ENCODE data around the gene OLFM3.

OLFM3 gene

DNA sequence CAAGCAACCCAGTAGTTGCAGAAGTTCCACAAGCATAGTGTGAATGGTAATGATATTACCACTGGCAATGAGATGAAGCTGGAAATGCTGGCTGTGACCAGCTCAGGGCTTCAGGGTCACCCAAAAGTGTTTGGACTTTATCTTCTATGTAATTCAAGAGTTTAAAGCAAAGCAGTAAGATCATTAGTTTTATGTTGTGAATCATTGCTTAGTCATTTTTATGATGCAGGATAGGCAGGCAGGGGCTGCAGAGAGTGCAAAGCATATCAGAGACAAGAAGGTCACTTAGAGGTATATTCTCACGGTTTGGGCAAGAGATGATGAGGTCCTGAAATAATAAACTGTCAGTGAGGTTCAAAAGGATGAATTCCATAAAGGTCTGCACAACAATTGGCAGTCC, 147.4 kb downstream of the OLFM3 start:
- Histone ChIP-seq H3K9me3 (ENCODE audit: control insufficient read depth, insufficient read depth, low read length) (no peaks in the 10 kb centered on the region), H3K27ac (ENCODE audit: low read depth, low read length) (no peak overlapping the region), H3K9ac (ENCODE audit: low read depth, low read length) (no peak overlapping the region), H3K36me3 (ENCODE audit: control insufficient read depth, insufficient read depth, low read length) (no peaks in the 10 kb centered on the region), H3K4me3 (ENCODE audit: low read depth, low read length) (no peak overlapping the region), H3K27me3 (ENCODE audit: control insufficient read depth, insufficient read depth, low read length) (no peaks in the 10 kb centered on the region), H3K4me1 (ENCODE audit: control insufficient read depth, insufficient read depth, low read length) (peaks cover 11% of the 10 kb centered on the region)

DNA sequence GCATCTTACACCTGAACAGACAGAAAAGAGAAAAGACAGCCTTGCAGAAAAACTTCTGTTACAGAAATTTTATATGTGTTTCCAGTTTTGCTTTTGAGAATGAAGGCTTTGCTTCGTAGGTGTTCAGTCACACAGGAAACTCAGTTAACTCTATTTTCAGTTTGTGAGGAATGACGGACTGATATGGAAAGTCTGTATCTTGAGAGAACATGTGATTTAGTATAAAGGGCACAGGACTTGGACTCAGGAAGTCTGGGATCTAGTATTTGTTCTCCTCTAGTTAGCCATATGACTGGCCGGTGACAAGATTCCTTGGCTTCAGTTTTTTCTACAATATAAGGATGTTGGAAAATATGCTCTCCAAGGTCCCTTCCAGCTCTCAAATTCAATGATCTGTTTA, 149.1 kb downstream of the OLFM3 start:
- H3K4me1 ChIP-seq (ENCODE audit: control insufficient read depth, insufficient read depth, low read length), result peaks cover 27% of the 10 kb centered on the region
- no peaks in the 10 kb centered on the region for H3K36me3 ChIP-seq (ENCODE audit: control insufficient read depth, insufficient read depth, low read length)
- H3K9ac ChIP-seq (ENCODE audit: low read depth, low read length), result no peak overlapping the region
- no peaks in the 10 kb centered on the region for H3K9me3 ChIP-seq (ENCODE audit: control insufficient read depth, insufficient read depth, low read length)
- H3K27me3 ChIP-seq (ENCODE audit: control insufficient read depth, insufficient read depth, low read length), result no peaks in the 10 kb centered on the region
- H3K4me3 ChIP-seq (ENCODE audit: low read depth, low read length), result no peak overlapping the region
- no peak overlapping the region for H3K27ac ChIP-seq (ENCODE audit: low read depth, low read length)

DNA sequence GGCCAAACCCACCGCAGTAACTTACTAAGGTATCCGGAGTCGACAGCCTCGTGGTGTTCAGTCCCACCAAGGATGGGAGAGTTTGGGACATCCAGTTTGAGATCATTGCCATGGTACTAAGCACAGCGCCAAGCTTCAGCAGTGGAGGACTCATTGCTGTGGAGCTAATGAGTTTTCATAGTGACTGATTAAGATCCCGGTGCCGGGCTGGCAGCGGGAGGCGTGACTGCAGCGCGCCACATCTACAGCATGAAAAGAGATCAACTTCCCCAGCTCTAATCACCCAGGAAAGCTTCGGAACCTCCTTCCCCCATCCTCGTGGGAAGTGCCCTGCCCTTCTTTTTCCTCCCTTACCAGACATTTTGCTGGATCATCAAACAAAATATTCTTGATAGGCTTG, 149.9 kb downstream of the OLFM3 start:
- Histone ChIP-seq H3K27ac (ENCODE audit: low read depth, low read length) (no peak overlapping the region), H3K36me3 (ENCODE audit: control insufficient read depth, insufficient read depth, low read length) (no peaks in the 10 kb centered on the region), H3K4me1 (ENCODE audit: control insufficient read depth, insufficient read depth, low read length) (peaks cover 29% of the 10 kb centered on the region), H3K27me3 (ENCODE audit: control insufficient read depth, insufficient read depth, low read length) (no peaks in the 10 kb centered on the region), H3K9ac (ENCODE audit: low read depth, low read length) (0 out of 2 replicates have a peak overlapping the region, but pooled peaks have one; percentile 42), H3K9me3 (ENCODE audit: control insufficient read depth, insufficient read depth, low read length) (no peaks in the 10 kb centered on the region), H3K4me3 (ENCODE audit: low read depth, low read length) (peak overlapping the region; percentile 50)

DNA sequence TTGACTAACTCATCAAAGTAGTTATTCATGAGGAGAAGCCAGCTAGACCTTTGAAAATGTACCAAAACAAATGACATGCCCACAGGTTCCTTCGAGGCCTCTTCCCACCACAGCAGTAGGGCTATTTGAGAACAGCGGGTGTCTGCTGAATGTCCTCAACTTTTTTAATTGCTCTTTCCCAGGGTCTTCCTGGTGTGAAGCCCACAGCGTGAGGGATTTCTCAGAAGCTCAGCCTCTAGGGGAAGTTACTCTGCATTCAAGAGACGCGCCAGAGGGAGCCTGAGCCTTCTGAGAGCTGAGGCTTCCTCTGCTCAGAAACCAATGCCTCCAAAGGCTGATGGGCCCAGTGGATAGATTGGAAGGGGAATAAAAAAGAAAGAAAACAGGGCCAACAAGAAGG, 153.6 kb downstream of the OLFM3 start:
- H3K4me3 ChIP-seq (ENCODE audit: low read depth, low read length), result no peak overlapping the region
- H3K36me3 ChIP-seq (ENCODE audit: control insufficient read depth, insufficient read depth, low read length), result no peaks in the 10 kb centered on the region
- H3K27me3 ChIP-seq (ENCODE audit: control insufficient read depth, insufficient read depth, low read length), result no peaks in the 10 kb centered on the region
- H3K9me3 ChIP-seq (ENCODE audit: control insufficient read depth, insufficient read depth, low read length), result no peaks in the 10 kb centered on the region
- no peak overlapping the region for H3K9ac ChIP-seq (ENCODE audit: low read depth, low read length)
- H3K27ac ChIP-seq (ENCODE audit: low read depth, low read length), result peak overlapping the region; percentile 74
- H3K4me1 ChIP-seq (ENCODE audit: control insufficient read depth, insufficient read depth, low read length), result peaks cover 29% of the 10 kb centered on the region

DNA sequence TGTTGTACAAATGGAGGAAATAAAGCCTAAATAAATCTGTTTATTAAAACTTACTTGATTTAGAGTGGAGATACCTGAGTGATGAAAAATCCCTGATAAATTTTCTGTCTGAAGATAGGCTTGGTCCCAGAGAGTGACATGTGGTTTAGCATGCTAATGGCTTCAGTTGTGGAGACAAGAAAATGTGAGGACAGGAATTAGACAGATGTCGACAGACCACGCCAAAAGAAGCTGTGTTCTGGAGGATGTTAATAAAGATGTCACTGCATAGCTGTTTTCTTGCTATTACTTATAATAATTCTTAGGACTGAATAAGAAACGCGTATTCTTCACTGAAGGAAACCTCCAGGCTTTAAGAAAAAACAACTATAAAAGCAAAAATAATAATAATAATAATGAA, 154.9 kb downstream of the OLFM3 start:
- Histone ChIP-seq H3K4me3 (ENCODE audit: low read depth, low read length) (no peak overlapping the region), H3K4me1 (ENCODE audit: control insufficient read depth, insufficient read depth, low read length) (peaks cover 21% of the 10 kb centered on the region), H3K36me3 (ENCODE audit: control insufficient read depth, insufficient read depth, low read length) (no peaks in the 10 kb centered on the region), H3K27ac (ENCODE audit: low read depth, low read length) (no peak overlapping the region), H3K9me3 (ENCODE audit: control insufficient read depth, insufficient read depth, low read length) (no peaks in the 10 kb centered on the region), H3K9ac (ENCODE audit: low read depth, low read length) (no peak overlapping the region), H3K27me3 (ENCODE audit: control insufficient read depth, insufficient read depth, low read length) (no peaks in the 10 kb centered on the region)

DNA sequence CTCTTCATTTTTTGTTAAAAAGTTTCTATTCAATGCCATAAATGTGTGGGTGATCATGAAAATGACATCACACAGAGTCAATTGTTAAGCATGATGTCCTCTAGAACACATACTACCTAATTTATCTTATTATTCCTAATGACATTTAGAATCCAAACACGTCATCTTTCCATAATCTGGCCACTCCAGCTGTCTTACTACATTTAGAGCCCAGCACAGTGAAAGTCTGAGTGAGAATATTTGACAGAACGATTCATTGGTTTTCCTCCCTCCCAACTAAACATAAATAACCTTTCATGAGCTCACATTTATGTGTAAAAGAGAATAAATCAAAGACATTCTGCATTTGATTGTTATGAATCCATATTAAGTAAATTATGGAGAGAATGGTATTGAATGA, 160.7 kb downstream of the OLFM3 start:
- Histone ChIP-seq H3K4me1 (ENCODE audit: control insufficient read depth, insufficient read depth, low read length) (no peaks in the 10 kb centered on the region), H3K9me3 (ENCODE audit: control insufficient read depth, insufficient read depth, low read length) (no peaks in the 10 kb centered on the region), H3K36me3 (ENCODE audit: control insufficient read depth, insufficient read depth, low read length) (no peaks in the 10 kb centered on the region), H3K4me3 (ENCODE audit: low read depth, low read length) (no peak overlapping the region), H3K27me3 (ENCODE audit: control insufficient read depth, insufficient read depth, low read length) (no peaks in the 10 kb centered on the region), H3K9ac (ENCODE audit: low read depth, low read length) (no peak overlapping the region), H3K27ac (ENCODE audit: low read depth, low read length) (no peak overlapping the region)

DNA sequence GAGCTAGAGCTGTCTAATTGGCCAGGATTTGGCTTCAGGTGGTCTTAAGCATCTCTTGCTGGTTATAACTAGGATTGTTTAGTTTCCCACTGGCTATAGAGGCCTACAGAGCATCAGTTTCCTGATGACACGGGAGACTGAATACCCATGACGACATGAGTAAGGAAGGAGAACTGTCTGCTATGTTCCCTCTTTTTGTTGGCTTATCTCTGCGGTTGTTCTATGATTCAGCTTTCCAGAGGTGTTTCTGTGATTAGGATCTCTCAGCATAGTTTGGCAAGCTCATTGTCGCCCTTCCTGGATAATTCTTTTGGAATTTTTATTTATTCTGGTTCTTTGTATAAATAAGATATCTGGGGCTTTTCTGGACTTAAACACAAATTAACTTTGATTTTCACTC, 163.4 kb downstream of the OLFM3 start:
- no peak overlapping the region for H3K4me3 ChIP-seq (ENCODE audit: low read depth, low read length)
- H3K27ac ChIP-seq (ENCODE audit: low read depth, low read length), result no peak overlapping the region
- H3K4me1 ChIP-seq (ENCODE audit: control insufficient read depth, insufficient read depth, low read length), result no peaks in the 10 kb centered on the region
- H3K27me3 ChIP-seq (ENCODE audit: control insufficient read depth, insufficient read depth, low read length), result no peaks in the 10 kb centered on the region
- no peaks in the 10 kb centered on the region for H3K9me3 ChIP-seq (ENCODE audit: control insufficient read depth, insufficient read depth, low read length)
- H3K36me3 ChIP-seq (ENCODE audit: control insufficient read depth, insufficient read depth, low read length), result no peaks in the 10 kb centered on the region
- no peak overlapping the region for H3K9ac ChIP-seq (ENCODE audit: low read depth, low read length)

DNA sequence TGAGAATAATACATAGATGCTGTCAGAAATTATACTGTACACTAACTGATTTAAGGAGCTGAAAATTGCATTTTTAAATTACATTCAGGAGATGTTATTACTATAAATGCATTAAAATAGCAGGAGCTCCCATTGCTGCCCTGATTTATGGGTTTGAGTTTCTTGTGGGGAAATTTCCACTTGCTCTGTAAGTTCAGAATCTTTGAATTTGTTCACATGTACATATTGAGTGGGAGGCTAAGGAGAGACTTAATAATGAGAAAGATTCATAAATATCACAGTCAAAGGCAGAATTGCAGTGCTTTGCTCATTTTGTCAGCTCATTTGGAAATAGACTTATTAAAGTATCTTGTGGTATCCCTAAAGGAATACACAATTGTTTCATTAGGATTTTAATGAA, 170.3 kb downstream of the OLFM3 start:
- Histone ChIP-seq H3K27ac (ENCODE audit: low read depth, low read length) (no peak overlapping the region), H3K4me3 (ENCODE audit: low read depth, low read length) (no peak overlapping the region)

DNA sequence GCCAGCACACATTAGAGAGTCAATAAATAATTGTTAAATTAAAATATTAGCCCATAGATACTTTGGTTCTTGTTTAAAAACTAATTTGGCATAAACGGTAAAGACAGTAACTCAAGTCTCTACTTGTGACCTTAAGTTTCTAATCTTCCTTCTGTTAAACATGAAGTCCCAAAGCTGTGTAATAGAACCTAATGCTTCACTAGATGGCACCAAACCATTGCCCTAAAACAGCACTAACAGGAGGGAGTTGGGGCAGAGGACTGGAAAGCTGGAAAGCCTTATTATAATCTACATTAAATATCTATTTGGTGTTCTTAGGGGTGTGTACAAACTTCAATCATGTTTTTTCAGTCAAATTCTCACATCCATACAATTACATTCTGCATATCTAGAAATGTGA, 176.7 kb downstream of the OLFM3 start:
- Histone ChIP-seq H3K4me1 (ENCODE audit: control insufficient read depth, insufficient read depth, low read length) (no peaks in the 10 kb centered on the region), H3K36me3 (ENCODE audit: control insufficient read depth, insufficient read depth, low read length) (no peaks in the 10 kb centered on the region), H3K9ac (ENCODE audit: low read depth, low read length) (no peak overlapping the region), H3K27me3 (ENCODE audit: control insufficient read depth, insufficient read depth, low read length) (no peaks in the 10 kb centered on the region), H3K4me3 (ENCODE audit: low read depth, low read length) (no peak overlapping the region), H3K27ac (ENCODE audit: low read depth, low read length) (no peak overlapping the region), H3K9me3 (ENCODE audit: control insufficient read depth, insufficient read depth, low read length) (no peaks in the 10 kb centered on the region)

More for the DNA sequence above, 170.3 kb downstream of the OLFM3 start:
- Histone ChIP-seq H3K27me3 (ENCODE audit: control insufficient read depth, insufficient read depth, low read length) (no peaks in the 10 kb centered on the region), H3K9ac (ENCODE audit: low read depth, low read length) (no peak overlapping the region), H3K9me3 (ENCODE audit: control insufficient read depth, insufficient read depth, low read length) (no peaks in the 10 kb centered on the region), H3K4me1 (ENCODE audit: control insufficient read depth, insufficient read depth, low read length) (no peaks in the 10 kb centered on the region), H3K36me3 (ENCODE audit: control insufficient read depth, insufficient read depth, low read length) (no peaks in the 10 kb centered on the region)

DNA sequence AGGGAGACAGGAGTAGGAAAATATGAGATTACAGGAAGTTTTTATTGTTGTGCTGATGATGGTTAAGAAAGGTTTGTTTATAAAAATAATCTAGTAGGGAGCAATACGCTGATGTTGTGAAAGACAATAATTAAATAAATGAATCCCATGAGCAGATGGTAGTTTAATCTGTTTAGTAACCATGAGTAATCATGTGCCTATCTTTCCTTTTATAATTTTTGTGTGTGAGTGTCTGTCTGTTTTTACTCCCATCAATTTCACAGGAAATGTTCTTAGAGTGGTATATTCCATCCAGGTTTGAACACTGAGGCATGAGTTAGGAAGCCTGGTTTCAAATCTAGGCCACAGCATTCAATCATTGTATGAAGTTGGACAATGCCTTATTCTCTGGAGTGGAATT, 180.5 kb downstream of the OLFM3 start:
- H3K4me1 ChIP-seq (ENCODE audit: control insufficient read depth, insufficient read depth, low read length), result no peaks in the 10 kb centered on the region
- H3K4me3 ChIP-seq (ENCODE audit: low read depth, low read length), result no peak overlapping the region
- no peak overlapping the region for H3K27ac ChIP-seq (ENCODE audit: low read depth, low read length)
- no peak overlapping the region for H3K9ac ChIP-seq (ENCODE audit: low read depth, low read length)
- H3K36me3 ChIP-seq (ENCODE audit: control insufficient read depth, insufficient read depth, low read length), result no peaks in the 10 kb centered on the region
- no peaks in the 10 kb centered on the region for H3K9me3 ChIP-seq (ENCODE audit: control insufficient read depth, insufficient read depth, low read length)
- H3K27me3 ChIP-seq (ENCODE audit: control insufficient read depth, insufficient read depth, low read length), result no peaks in the 10 kb centered on the region

DNA sequence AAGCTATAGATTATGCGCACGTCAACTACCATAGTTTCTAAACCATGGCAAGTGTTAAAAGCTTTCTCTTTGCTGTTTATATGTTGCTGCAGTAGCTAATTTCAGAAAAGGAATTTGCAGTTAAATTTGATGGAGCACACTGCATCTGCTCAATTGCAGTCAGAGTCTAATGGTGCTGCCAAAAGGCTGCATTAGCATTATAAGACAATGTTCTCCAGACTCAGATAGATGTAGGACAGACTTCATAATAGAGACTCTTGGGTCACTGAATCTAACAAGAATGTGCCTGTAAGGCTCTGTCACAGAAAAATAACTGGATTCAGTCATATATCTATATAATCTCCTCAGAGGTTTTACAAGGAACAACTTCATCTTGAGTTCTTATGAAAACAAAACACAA, 198.3 kb downstream of the OLFM3 start:
- H3K4me3 ChIP-seq (ENCODE audit: low read depth, low read length), result no peak overlapping the region
- no peak overlapping the region for H3K27ac ChIP-seq (ENCODE audit: low read depth, low read length)
- no peak overlapping the region for H3K9ac ChIP-seq (ENCODE audit: low read depth, low read length)
- no peaks in the 10 kb centered on the region for H3K27me3 ChIP-seq (ENCODE audit: control insufficient read depth, insufficient read depth, low read length)
- no peaks in the 10 kb centered on the region for H3K36me3 ChIP-seq (ENCODE audit: control insufficient read depth, insufficient read depth, low read length)
- H3K9me3 ChIP-seq (ENCODE audit: control insufficient read depth, insufficient read depth, low read length), result no peaks in the 10 kb centered on the region
- no peaks in the 10 kb centered on the region for H3K4me1 ChIP-seq (ENCODE audit: control insufficient read depth, insufficient read depth, low read length)

DNA sequence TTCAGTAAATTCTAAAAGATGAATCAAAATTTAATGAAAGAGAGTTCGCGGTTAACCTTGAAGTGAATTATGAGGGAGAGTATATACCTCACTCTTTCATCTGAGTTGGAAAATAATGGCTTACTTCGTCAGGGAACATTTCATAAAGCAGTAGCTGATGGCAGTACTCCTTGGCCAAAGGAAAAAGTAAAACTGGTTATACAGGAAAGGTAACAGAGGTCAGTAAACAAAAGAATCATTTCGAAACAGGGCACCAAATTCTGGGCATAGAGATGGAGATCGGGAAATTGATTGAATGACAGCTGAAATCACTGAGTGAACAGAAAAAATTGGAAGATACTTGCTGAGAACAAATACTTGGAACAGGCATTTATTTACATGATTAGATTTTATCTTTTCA, 199.0 kb downstream of the OLFM3 start:
- Histone ChIP-seq H3K27ac (ENCODE audit: low read depth, low read length) (no peak overlapping the region), H3K4me3 (ENCODE audit: low read depth, low read length) (no peak overlapping the region), H3K27me3 (ENCODE audit: control insufficient read depth, insufficient read depth, low read length) (no peaks in the 10 kb centered on the region), H3K9ac (ENCODE audit: low read depth, low read length) (no peak overlapping the region), H3K4me1 (ENCODE audit: control insufficient read depth, insufficient read depth, low read length) (no peaks in the 10 kb centered on the region), H3K9me3 (ENCODE audit: control insufficient read depth, insufficient read depth, low read length) (no peaks in the 10 kb centered on the region), H3K36me3 (ENCODE audit: control insufficient read depth, insufficient read depth, low read length) (no peaks in the 10 kb centered on the region)

Data from HUES48 (cell line).